Measurements from ENCODE around the gene NPAT. TPM values are rescaled to one million over a fixed set of nuclear protein-coding genes. Genes with fewer than 3 reads are reported as not detected.

NPAT gene
- polyA plus RNA-seq, 1 donor from 2014 or later, result 10.8 TPM

DNA sequence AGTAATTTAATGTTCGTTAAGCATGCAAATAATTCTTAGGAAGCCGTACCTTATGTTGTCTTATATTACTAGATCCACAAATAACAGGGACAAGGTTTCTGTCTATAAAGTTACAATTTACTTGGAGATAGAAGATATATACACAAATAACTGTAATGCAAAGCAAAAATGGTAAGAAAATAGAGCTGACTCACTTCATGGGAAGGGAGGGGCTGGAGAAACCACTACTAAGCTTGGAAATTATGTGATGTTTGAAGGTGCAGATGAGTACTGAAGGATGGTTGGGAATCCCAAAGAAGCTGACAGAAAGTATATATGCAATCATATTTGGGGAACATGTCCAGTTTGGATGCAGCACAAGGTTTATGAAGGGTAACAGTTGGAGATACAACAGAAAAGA, 4.0 kb downstream of the NPAT start:
- Histone ChIP-seq H3K79me2 (replicated peaks; ENCODE audit: insufficient read depth, low read length) (peaks cover 68% of the 10 kb centered on the region), H3K4me3 (ENCODE audit: low read length) (peak overlapping the region; percentile 85), H3K36me3 (ENCODE audit: insufficient read depth, low read length) (peaks cover 4% of the 10 kb centered on the region), H3K27me3 (ENCODE audit: insufficient read depth, low read depth, low read length) (no peaks in the 10 kb centered on the region), H3F3A (ENCODE audit: insufficient read depth, low read length, poor library complexity, severe bottlenecking) (no peaks in the 10 kb centered on the region), H3K27ac (ENCODE audit: low read length) (no peak overlapping the region), H4K20me1 (ENCODE audit: insufficient read depth) (no peaks in the 10 kb centered on the region), H3K4me2 (ENCODE audit: low read length) (no peak overlapping the region), H3K9ac (ENCODE audit: low read length) (no peak overlapping the region), H2AFZ (ENCODE audit: low read depth, low read length) (no peak overlapping the region), H3K9me2 (ENCODE audit: insufficient read depth, low read length) (no peaks in the 10 kb centered on the region), H3K9me3 (ENCODE audit: low read length) (no peaks in the 10 kb centered on the region)
- TF ChIP-seq EZH2 (IDR thresholded peaks at IDR 0.05; ENCODE audit: borderline replicate concordance, insufficient read depth, low read length, poor library complexity, severe bottlenecking) (no peak), TAF1 (IDR thresholded peaks at IDR 0.05; ENCODE audit: low read depth) (no peak), RAD21 (conservative IDR thresholded peaks at IDR 0.05) (no peak), SMC3 (conservative IDR thresholded peaks at IDR 0.05; ENCODE audit: poor library complexity) (no peak), MXI1 (conservative IDR thresholded peaks at IDR 0.05; ENCODE audit: poor library complexity, severe bottlenecking) (no peak), POLR2AphosphoS5 (IDR thresholded peaks at IDR 0.05) (no peak), EP300 (conservative IDR thresholded peaks at IDR 0.05; ENCODE audit: poor library complexity, severe bottlenecking) (no peak)
- TF ChIP-seq, protein P1, sequence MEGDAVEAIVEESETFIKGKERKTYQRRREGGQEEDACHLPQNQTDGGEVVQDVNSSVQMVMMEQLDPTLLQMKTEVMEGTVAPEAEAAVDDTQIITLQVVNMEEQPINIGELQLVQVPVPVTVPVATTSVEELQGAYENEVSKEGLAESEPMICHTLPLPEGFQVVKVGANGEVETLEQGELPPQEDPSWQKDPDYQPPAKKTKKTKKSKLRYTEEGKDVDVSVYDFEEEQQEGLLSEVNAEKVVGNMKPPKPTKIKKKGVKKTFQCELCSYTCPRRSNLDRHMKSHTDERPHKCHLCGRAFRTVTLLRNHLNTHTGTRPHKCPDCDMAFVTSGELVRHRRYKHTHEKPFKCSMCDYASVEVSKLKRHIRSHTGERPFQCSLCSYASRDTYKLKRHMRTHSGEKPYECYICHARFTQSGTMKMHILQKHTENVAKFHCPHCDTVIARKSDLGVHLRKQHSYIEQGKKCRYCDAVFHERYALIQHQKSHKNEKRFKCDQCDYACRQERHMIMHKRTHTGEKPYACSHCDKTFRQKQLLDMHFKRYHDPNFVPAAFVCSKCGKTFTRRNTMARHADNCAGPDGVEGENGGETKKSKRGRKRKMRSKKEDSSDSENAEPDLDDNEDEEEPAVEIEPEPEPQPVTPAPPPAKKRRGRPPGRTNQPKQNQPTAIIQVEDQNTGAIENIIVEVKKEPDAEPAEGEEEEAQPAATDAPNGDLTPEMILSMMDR (IDR thresholded peaks at IDR 0.05; ENCODE audit: poor library complexity, severe bottlenecking), result no peak
- TF ChIP-seq, protein P2, sequence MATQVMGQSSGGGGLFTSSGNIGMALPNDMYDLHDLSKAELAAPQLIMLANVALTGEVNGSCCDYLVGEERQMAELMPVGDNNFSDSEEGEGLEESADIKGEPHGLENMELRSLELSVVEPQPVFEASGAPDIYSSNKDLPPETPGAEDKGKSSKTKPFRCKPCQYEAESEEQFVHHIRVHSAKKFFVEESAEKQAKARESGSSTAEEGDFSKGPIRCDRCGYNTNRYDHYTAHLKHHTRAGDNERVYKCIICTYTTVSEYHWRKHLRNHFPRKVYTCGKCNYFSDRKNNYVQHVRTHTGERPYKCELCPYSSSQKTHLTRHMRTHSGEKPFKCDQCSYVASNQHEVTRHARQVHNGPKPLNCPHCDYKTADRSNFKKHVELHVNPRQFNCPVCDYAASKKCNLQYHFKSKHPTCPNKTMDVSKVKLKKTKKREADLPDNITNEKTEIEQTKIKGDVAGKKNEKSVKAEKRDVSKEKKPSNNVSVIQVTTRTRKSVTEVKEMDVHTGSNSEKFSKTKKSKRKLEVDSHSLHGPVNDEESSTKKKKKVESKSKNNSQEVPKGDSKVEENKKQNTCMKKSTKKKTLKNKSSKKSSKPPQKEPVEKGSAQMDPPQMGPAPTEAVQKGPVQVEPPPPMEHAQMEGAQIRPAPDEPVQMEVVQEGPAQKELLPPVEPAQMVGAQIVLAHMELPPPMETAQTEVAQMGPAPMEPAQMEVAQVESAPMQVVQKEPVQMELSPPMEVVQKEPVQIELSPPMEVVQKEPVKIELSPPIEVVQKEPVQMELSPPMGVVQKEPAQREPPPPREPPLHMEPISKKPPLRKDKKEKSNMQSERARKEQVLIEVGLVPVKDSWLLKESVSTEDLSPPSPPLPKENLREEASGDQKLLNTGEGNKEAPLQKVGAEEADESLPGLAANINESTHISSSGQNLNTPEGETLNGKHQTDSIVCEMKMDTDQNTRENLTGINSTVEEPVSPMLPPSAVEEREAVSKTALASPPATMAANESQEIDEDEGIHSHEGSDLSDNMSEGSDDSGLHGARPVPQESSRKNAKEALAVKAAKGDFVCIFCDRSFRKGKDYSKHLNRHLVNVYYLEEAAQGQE (IDR thresholded peaks at IDR 0.05; ENCODE audit: borderline replicate concordance), result no peak

DNA sequence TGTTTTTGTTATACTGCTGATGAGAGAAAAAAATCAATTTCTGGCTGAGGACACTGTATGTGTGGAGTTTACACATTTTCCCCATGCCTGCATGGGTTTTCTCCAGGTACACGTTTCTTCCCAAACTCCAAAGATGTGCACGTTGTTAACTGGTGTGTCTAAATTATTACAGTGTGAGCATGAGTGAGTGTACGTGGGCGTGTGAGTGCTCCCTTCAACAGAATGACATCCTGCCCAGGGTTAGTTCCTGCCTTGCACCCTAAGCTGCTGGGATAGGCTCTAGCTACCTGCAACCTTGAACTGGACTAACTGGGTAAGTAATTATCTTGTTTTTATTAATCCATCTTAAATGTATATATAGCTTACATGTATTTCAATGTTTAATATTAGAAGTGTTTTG, 5.5 kb downstream of the NPAT start:
- Histone ChIP-seq H3K79me2 (replicated peaks; ENCODE audit: insufficient read depth, low read length) (peaks cover 70% of the 10 kb centered on the region), H3K9me3 (ENCODE audit: low read length) (no peaks in the 10 kb centered on the region), H3K27ac (ENCODE audit: low read length) (no peak overlapping the region), H4K20me1 (ENCODE audit: insufficient read depth) (no peaks in the 10 kb centered on the region), H3K4me3 (ENCODE audit: low read length) (no peak overlapping the region), H3K27me3 (ENCODE audit: insufficient read depth, low read depth, low read length) (no peaks in the 10 kb centered on the region), H3K4me2 (ENCODE audit: low read length) (no peak overlapping the region), H2AFZ (ENCODE audit: low read depth, low read length) (no peak overlapping the region), H3K36me3 (ENCODE audit: insufficient read depth, low read length) (peaks cover 4% of the 10 kb centered on the region), H3K9me2 (ENCODE audit: insufficient read depth, low read length) (no peaks in the 10 kb centered on the region), H3F3A (ENCODE audit: insufficient read depth, low read length, poor library complexity, severe bottlenecking) (no peaks in the 10 kb centered on the region), H3K9ac (ENCODE audit: low read length) (no peak overlapping the region)
- TF ChIP-seq, protein P1 (IDR thresholded peaks at IDR 0.05; ENCODE audit: poor library complexity, severe bottlenecking), result no peak
- no peak for TF ChIP-seq MXI1 (conservative IDR thresholded peaks at IDR 0.05; ENCODE audit: poor library complexity, severe bottlenecking)
- no peak for TF ChIP-seq EZH2 (IDR thresholded peaks at IDR 0.05; ENCODE audit: borderline replicate concordance, insufficient read depth, low read length, poor library complexity, severe bottlenecking)
- TF ChIP-seq, protein P2 (IDR thresholded peaks at IDR 0.05; ENCODE audit: borderline replicate concordance), result no peak
- no peak for TF ChIP-seq POLR2AphosphoS5 (IDR thresholded peaks at IDR 0.05)
- TF ChIP-seq RAD21 (conservative IDR thresholded peaks at IDR 0.05), result no peak
- TF ChIP-seq SMC3 (conservative IDR thresholded peaks at IDR 0.05; ENCODE audit: poor library complexity), result no peak
- no peak for TF ChIP-seq EP300 (conservative IDR thresholded peaks at IDR 0.05; ENCODE audit: poor library complexity, severe bottlenecking)
- TF ChIP-seq TAF1 (IDR thresholded peaks at IDR 0.05; ENCODE audit: low read depth), result no peak
